Keratinocyte (primary cell): ENCODE measurements around the gene ZSCAN5B. TPM values are rescaled to one million over a fixed set of nuclear protein-coding genes. Genes with fewer than 3 reads are reported as not detected.
"Not testable (repeated sequence)": the region's sequence is repeated elsewhere in the genome, so short reads cannot be mapped to it uniquely, and the experiment has no call there.

Experiments used
- DNase-seq: peaks from one replicate; pipeline ENCODE4 v3.0.0-alpha.2; 2011; ENCODE audit warnings: low read depth, missing footprints, low spot score
- FAIRE-seq: peaks from 2 replicates; lab custom pipeline; 2011; peaks lifted over from hg19 to GRCh38; lab: Jason Lieb, UNC
- H2AFZ ChIP-seq: 2 replicates; pipeline ENCODE4 v1.6.0; 2012; ENCODE audit warnings: low read length, control low read depth, inconsistent platforms; ENCODE audit not compliant: control insufficient read depth
- H3K27ac ChIP-seq: 2 replicates; pipeline ENCODE4 v1.5.1; 2011; ENCODE audit warnings: low read length; ENCODE audit not compliant: control insufficient read depth, insufficient read depth
- H3K27me3 ChIP-seq: 3 replicates; pipeline ENCODE4 v1.6.0; 2011; ENCODE audit warnings: low read length; ENCODE audit not compliant: control insufficient read depth, insufficient read depth; ENCODE audit errors: extremely low read depth
- H3K36me3 ChIP-seq, 2 experiments: 2 replicates in 1 of 2; 3 replicates in 1 of 2; pipeline ENCODE4 v1.5.1; 2011; ENCODE audit warnings: low read length in 2 of 2, mild to moderate bottlenecking in 1 of 2; ENCODE audit not compliant: control insufficient read depth in 2 of 2, insufficient read depth in 2 of 2; ENCODE audit errors: extremely low read depth in 1 of 2
- H3K4me1 ChIP-seq: 3 replicates; pipeline ENCODE4 v1.5.1; 2011; ENCODE audit warnings: low read length; ENCODE audit not compliant: control insufficient read depth, insufficient read depth; ENCODE audit errors: extremely low read depth
- H3K4me2 ChIP-seq: 3 replicates; pipeline ENCODE4 v1.6.0; 2011; ENCODE audit warnings: low read depth, low read length; ENCODE audit not compliant: control insufficient read depth, insufficient read depth; ENCODE audit errors: extremely low read depth
- H3K4me3 ChIP-seq, 3 experiments: fragments of 200-600 bp in 1 of 3; sonication (generic) in 1 of 3; 2 replicates in 2 of 3; 3 replicates in 1 of 3; pipeline ENCODE4 v1.5.1; 2011 to 2016; ENCODE audit warnings: low read length in 3 of 3, mild to moderate bottlenecking in 3 of 3, control low read depth in 2 of 3, inconsistent platforms in 1 of 3, low read depth in 1 of 3, mixed read lengths in 1 of 3, mixed run types in 1 of 3, moderate library complexity in 1 of 3; ENCODE audit not compliant: control insufficient read depth in 2 of 3, insufficient read depth in 2 of 3; ENCODE audit errors: extremely low read depth in 1 of 3
- H3K79me2 ChIP-seq: 2 replicates; pipeline ENCODE4 v1.6.0; 2012; ENCODE audit warnings: low read length; ENCODE audit not compliant: control insufficient read depth, insufficient read depth
- H3K9ac ChIP-seq: 3 replicates; pipeline ENCODE4 v1.6.0; 2011; ENCODE audit warnings: low read length; ENCODE audit not compliant: control insufficient read depth, insufficient read depth; ENCODE audit errors: extremely low read depth
- H3K9me1 ChIP-seq: 3 replicates; pipeline ENCODE4 v1.6.0; 2011; ENCODE audit warnings: low read length; ENCODE audit not compliant: control insufficient read depth, insufficient read depth; ENCODE audit errors: extremely low read depth
- H3K9me3 ChIP-seq: 2 replicates; pipeline ENCODE4 v1.5.1; 2012; ENCODE audit warnings: low read depth, low read length; ENCODE audit not compliant: control insufficient read depth
- H4K20me1 ChIP-seq: 3 replicates; pipeline ENCODE4 v1.6.0; 2011; ENCODE audit warnings: low read length; ENCODE audit not compliant: control insufficient read depth, insufficient read depth; ENCODE audit errors: extremely low read depth
- CTCF ChIP-seq, 3 experiments: IDR thresholded peaks in 1 of 3; conservative IDR thresholded peaks in 1 of 3; optimal IDR thresholded peaks in 1 of 3; 2 replicates in 2 of 3; 3 replicates in 1 of 3; pipeline versions ENCODE3 to v1.5.1; 2011; ENCODE audit warnings: low read length in 3 of 3, mild to moderate bottlenecking in 3 of 3, moderate library complexity in 2 of 3, control low read depth in 1 of 3, inconsistent platforms in 1 of 3; ENCODE audit not compliant: insufficient read depth in 2 of 3; ENCODE audit errors: extremely low read depth in 1 of 3
- EZH2 ChIP-seq: IDR thresholded peaks from one replicate; pipeline ENCODE4 v1.6.1; 2012; ENCODE audit warnings: inconsistent platforms, mild to moderate bottlenecking, low read length, moderate library complexity
- dilution Hi-C: fragments of 300-500 bp; cut with MboI; formaldehyde crosslinking; loops from one replicate; pipeline ENCODE4 v1.7.0; 2020; ENCODE audit warnings: low sequenced_read_pairs; ENCODE audit not compliant: extremely low pct_ligation_motif_present
- polyA plus RNA-seq, 5 experiments: library from polyadenylated mRNA; depleted of rRNA in 3 of 5; stranded (reverse) in 3 of 5; stranded (forward) in 1 of 5; unstranded in 1 of 5; fragments of >200 nt; gene quantifications; 1 replicate in 1 of 5; 2 replicates in 3 of 5; 3 replicates in 1 of 5; pipeline versions ENCODE4 v1.2.1 to v1.2.3, GENCODE V29; 2011 to 2012; ENCODE audit warnings: missing spikeins in 2 of 5, low read depth in 1 of 5, low replicate concordance in 1 of 5

Gene ZSCAN5B
- polyA plus RNA-seq, 1 donor (not counting 4 experiments of a cell fraction or from before 2014, with no cell fraction given) = not detected

GRCh38 chr19:56211718-56212117, 14.1 kb upstream of the ZSCAN5B start:
- H2AFZ ChIP-seq = no peak overlapping the region
- H3K4me2 ChIP-seq = no peak overlapping the region
- H3K79me2 ChIP-seq = no peaks in the 10 kb centered on the region
- dilution Hi-C loops = no loop called here
- H3K27ac ChIP-seq = no peak overlapping the region
- DNase-seq = no peak
- H3K9me3 ChIP-seq = no peaks in the 10 kb centered on the region
- no peaks in the 10 kb centered on the region for H3K36me3 ChIP-seq
- no peaks in the 10 kb centered on the region for H3K4me1 ChIP-seq
- TF ChIP-seq CTCF (optimal IDR thresholded peaks at IDR 0.05 in 1 of 3, IDR thresholded peaks at IDR 0.05 in 1 of 3, conservative IDR thresholded peaks at IDR 0.05 in 1 of 3; ENCODE audit: extremely low read depth in 1 of 3, insufficient read depth in 2 of 3, low read length in 3 of 3) (no peak), EZH2 (no peak)
- H3K27me3 ChIP-seq = no peaks in the 10 kb centered on the region
- no peaks in the 10 kb centered on the region for H3K9me1 ChIP-seq
- no peak overlapping the region for H3K9ac ChIP-seq
- no peaks in the 10 kb centered on the region for H4K20me1 ChIP-seq
- no peak for FAIRE-seq
- H3K4me3 ChIP-seq = no peak overlapping the region

GRCh38 chr19:56210036-56210435, 12.5 kb upstream of the ZSCAN5B start:
- H3K27ac ChIP-seq, H3K36me3 ChIP-seq, H3K9ac ChIP-seq, H3K9me3 ChIP-seq, H3K79me2 ChIP-seq, H3K9me1 ChIP-seq, FAIRE-seq, dilution Hi-C loops, H3K4me1 ChIP-seq, H3K4me2 ChIP-seq, H2AFZ ChIP-seq, H3K4me3 ChIP-seq, H4K20me1 ChIP-seq, DNase-seq, H3K27me3 ChIP-seq: not testable (repeated sequence)

- H2AFZ ChIP-seq = no peak overlapping the region
- no peaks in the 10 kb centered on the region for H3K36me3 ChIP-seq
- H3K79me2 ChIP-seq = no peaks in the 10 kb centered on the region
- no peak overlapping the region for H3K4me2 ChIP-seq
- H3K9me3 ChIP-seq = no peaks in the 10 kb centered on the region
- no peaks in the 10 kb centered on the region for H3K4me1 ChIP-seq
- H3K9me1 ChIP-seq = no peaks in the 10 kb centered on the region
- TF ChIP-seq EZH2 (no peak), CTCF (optimal IDR thresholded peaks at IDR 0.05 in 1 of 3, IDR thresholded peaks at IDR 0.05 in 1 of 3, conservative IDR thresholded peaks at IDR 0.05 in 1 of 3; ENCODE audit: extremely low read depth in 1 of 3, insufficient read depth in 2 of 3, low read length in 3 of 3) (no peak)
- no peaks in the 10 kb centered on the region for H4K20me1 ChIP-seq
- dilution Hi-C loops = no loop called here
- FAIRE-seq (no peak), DNase-seq (no peak)
- no peak overlapping the region for H3K4me3 ChIP-seq
- H3K9ac ChIP-seq = no peak overlapping the region
- no peak overlapping the region for H3K27ac ChIP-seq
- H3K27me3 ChIP-seq = no peaks in the 10 kb centered on the region
Measured at GRCh38 chr19:56209091-56209490, 11.5 kb upstream of the ZSCAN5B start.

GRCh38 chr19:56207581-56207980, 10.0 kb upstream of the ZSCAN5B start:
- FAIRE-seq, DNase-seq, H3K4me1 ChIP-seq, H3K4me3 ChIP-seq, H3K79me2 ChIP-seq, H3K27me3 ChIP-seq, H3K9ac ChIP-seq, H3K36me3 ChIP-seq, H2AFZ ChIP-seq, H3K9me3 ChIP-seq, H3K27ac ChIP-seq, H3K9me1 ChIP-seq, dilution Hi-C loops, H3K4me2 ChIP-seq, H4K20me1 ChIP-seq: not testable (repeated sequence)
